ENCODE measurements around the gene CFAP70.

DNA sequence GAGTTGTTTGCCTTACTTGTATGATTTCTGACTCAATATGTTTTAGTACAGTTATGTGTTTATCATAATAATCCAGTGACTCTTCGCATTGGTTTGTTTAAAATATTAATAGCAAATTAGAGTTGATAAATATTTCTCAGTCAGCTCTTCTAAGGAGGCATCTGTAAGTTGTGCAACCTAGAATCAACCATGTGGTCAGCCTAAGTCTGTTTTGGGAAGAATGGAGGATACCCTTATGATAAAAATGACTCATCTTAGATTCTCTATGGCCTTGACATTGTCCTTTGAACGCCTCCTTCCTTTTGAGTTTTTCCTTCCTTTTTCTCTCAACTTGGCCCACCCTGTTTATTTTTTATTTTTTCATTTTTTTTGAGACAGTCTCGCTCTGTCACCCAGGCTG lies 130.4 kb downstream of the CFAP70 start:
- TF ChIP-seq, protein P1, sequence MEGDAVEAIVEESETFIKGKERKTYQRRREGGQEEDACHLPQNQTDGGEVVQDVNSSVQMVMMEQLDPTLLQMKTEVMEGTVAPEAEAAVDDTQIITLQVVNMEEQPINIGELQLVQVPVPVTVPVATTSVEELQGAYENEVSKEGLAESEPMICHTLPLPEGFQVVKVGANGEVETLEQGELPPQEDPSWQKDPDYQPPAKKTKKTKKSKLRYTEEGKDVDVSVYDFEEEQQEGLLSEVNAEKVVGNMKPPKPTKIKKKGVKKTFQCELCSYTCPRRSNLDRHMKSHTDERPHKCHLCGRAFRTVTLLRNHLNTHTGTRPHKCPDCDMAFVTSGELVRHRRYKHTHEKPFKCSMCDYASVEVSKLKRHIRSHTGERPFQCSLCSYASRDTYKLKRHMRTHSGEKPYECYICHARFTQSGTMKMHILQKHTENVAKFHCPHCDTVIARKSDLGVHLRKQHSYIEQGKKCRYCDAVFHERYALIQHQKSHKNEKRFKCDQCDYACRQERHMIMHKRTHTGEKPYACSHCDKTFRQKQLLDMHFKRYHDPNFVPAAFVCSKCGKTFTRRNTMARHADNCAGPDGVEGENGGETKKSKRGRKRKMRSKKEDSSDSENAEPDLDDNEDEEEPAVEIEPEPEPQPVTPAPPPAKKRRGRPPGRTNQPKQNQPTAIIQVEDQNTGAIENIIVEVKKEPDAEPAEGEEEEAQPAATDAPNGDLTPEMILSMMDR (IDR thresholded peaks at IDR 0.05): no peak
- TF ChIP-seq POLR2A (IDR thresholded peaks at IDR 0.05) (no peak), POLR2AphosphoS5 (IDR thresholded peaks at IDR 0.05) (no peak), EP300 (IDR thresholded peaks at IDR 0.05) (no peak)
